Adrenal gland (tissue), 5 donors: ENCODE measurements around the gene NPR1.

ENCODE experiments used
- POLR2A ChIP-seq, 2 donors: fragments of 450-650 bp; IDR thresholded peaks; one replicate each; pipeline ENCODE4 v1.6.1; 2017; ENCODE audit warnings: antibody characterized with exemption in 2 of 2, mild to moderate bottlenecking in 2 of 2, moderate library complexity in 1 of 2
- TF ChIP-seq, protein P1 (sequence below), 6 experiments: fragments of 450-650 bp in 4 of 6; fragments of 200-600 bp in 2 of 6; sonication (generic) in 1 of 6; IDR thresholded peaks; 1 replicate in 5 of 6; 2 replicates in 1 of 6; pipeline versions ENCODE4 v1.5.1 to v1.8.0; 2016 to 2021; ENCODE audit warnings: antibody characterized with exemption in 6 of 6, mild to moderate bottlenecking in 2 of 6, moderate library complexity in 1 of 6
- donor health status: DM: no; HTN: no; CAD: no.

- TF ChIP-seq, protein P1, sequence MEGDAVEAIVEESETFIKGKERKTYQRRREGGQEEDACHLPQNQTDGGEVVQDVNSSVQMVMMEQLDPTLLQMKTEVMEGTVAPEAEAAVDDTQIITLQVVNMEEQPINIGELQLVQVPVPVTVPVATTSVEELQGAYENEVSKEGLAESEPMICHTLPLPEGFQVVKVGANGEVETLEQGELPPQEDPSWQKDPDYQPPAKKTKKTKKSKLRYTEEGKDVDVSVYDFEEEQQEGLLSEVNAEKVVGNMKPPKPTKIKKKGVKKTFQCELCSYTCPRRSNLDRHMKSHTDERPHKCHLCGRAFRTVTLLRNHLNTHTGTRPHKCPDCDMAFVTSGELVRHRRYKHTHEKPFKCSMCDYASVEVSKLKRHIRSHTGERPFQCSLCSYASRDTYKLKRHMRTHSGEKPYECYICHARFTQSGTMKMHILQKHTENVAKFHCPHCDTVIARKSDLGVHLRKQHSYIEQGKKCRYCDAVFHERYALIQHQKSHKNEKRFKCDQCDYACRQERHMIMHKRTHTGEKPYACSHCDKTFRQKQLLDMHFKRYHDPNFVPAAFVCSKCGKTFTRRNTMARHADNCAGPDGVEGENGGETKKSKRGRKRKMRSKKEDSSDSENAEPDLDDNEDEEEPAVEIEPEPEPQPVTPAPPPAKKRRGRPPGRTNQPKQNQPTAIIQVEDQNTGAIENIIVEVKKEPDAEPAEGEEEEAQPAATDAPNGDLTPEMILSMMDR (IDR thresholded peaks at IDR 0.05): peak in 3 of 6 experiments; percentile 6 to 41 (median 35)
- TF ChIP-seq POLR2A (IDR thresholded peaks at IDR 0.05): peak; percentile 74 to 87
Observed at GRCh38 chr1:153633754-153634665, 44.5 kb upstream of the NPR1 start, which contains the start of gene CHTOP.
